Ishikawa (cell line): ENCODE results near the gene ME2.

Experiments
- CEBPB ChIP-seq: IDR thresholded peaks from 2 replicates; pipeline ENCODE4 v1.6.1; 2012
- CREB1 ChIP-seq: IDR thresholded peaks from 2 replicates; pipeline ENCODE4 v1.6.1; 2012; ENCODE audit warnings: low read depth
- EGR1 ChIP-seq: IDR thresholded peaks from 2 replicates; pipeline ENCODE4 v1.6.1; 2012
- EP300 ChIP-seq: IDR thresholded peaks from 2 replicates; pipeline ENCODE4 v1.6.1; 2012; ENCODE audit warnings: borderline replicate concordance
- FOXM1 ChIP-seq: IDR thresholded peaks from 2 replicates; pipeline ENCODE4 v1.6.1; 2012; ENCODE audit warnings: low read depth, borderline replicate concordance
- NFIC ChIP-seq: IDR thresholded peaks from 2 replicates; pipeline ENCODE4 v1.6.1; 2012
- RAD21 ChIP-seq: IDR thresholded peaks from 2 replicates; pipeline ENCODE4 v1.6.1; 2012; ENCODE audit warnings: low read depth
- TAF1 ChIP-seq: IDR thresholded peaks from 2 replicates; pipeline ENCODE4 v1.6.1; 2012; ENCODE audit warnings: low read depth, mild to moderate bottlenecking
- TCF12 ChIP-seq: IDR thresholded peaks from 2 replicates; pipeline ENCODE4 v1.6.1; 2012; ENCODE audit warnings: low read depth
- TEAD4 ChIP-seq: IDR thresholded peaks from 2 replicates; pipeline ENCODE4 v1.6.1; 2012
- YY1 ChIP-seq: IDR thresholded peaks from 2 replicates; pipeline ENCODE4 v1.6.1; 2012; ENCODE audit warnings: low read depth
- ZBTB7A ChIP-seq: IDR thresholded peaks from 2 replicates; pipeline ENCODE4 v1.6.1; 2012; ENCODE audit warnings: low read depth
- TF ChIP-seq, protein P1 (sequence below): IDR thresholded peaks from 2 replicates; pipeline ENCODE4 v1.6.1; 2012
- TF ChIP-seq, protein P2 (sequence below): IDR thresholded peaks from 2 replicates; pipeline ENCODE4 v1.6.1; 2012
- TF ChIP-seq, protein P3 (sequence below): IDR thresholded peaks from 2 replicates; pipeline ENCODE4 v1.6.1; 2012; ENCODE audit warnings: low read depth, mild to moderate bottlenecking

Gene ME2

DNA sequence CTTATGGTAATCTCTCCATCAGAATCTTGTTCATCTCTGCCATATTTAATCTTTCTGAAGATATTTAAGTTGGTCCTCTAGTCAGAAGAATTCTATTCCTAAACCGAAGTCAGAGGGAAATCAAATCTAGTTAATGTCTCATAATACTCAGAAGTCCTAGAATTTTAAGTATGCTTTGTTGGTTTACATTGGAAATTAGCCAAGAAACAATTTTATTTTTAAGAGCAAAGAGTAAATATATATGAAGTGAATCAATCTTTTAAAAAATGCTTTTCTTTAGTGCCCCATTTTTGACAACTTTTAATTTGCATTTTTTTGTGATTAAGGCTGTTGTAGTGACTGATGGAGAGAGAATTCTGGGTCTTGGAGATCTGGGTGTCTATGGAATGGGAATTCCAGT, 38.1 kb downstream of the ME2 start:
- TF ChIP-seq NFIC (no peak), RAD21 (no peak), TCF12 (no peak), ZBTB7A (no peak), TEAD4 (no peak), CEBPB (no peak), YY1 (no peak), TAF1 (no peak), EGR1 (no peak), FOXM1 (no peak), EP300 (no peak), CREB1 (no peak)
- TF ChIP-seq, protein P1, sequence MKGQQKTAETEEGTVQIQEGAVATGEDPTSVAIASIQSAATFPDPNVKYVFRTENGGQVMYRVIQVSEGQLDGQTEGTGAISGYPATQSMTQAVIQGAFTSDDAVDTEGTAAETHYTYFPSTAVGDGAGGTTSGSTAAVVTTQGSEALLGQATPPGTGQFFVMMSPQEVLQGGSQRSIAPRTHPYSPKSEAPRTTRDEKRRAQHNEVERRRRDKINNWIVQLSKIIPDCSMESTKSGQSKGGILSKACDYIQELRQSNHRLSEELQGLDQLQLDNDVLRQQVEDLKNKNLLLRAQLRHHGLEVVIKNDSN: no peak
- TF ChIP-seq, protein P2, sequence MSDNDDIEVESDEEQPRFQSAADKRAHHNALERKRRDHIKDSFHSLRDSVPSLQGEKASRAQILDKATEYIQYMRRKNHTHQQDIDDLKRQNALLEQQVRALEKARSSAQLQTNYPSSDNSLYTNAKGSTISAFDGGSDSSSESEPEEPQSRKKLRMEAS: no peak
- TF ChIP-seq, protein P3, sequence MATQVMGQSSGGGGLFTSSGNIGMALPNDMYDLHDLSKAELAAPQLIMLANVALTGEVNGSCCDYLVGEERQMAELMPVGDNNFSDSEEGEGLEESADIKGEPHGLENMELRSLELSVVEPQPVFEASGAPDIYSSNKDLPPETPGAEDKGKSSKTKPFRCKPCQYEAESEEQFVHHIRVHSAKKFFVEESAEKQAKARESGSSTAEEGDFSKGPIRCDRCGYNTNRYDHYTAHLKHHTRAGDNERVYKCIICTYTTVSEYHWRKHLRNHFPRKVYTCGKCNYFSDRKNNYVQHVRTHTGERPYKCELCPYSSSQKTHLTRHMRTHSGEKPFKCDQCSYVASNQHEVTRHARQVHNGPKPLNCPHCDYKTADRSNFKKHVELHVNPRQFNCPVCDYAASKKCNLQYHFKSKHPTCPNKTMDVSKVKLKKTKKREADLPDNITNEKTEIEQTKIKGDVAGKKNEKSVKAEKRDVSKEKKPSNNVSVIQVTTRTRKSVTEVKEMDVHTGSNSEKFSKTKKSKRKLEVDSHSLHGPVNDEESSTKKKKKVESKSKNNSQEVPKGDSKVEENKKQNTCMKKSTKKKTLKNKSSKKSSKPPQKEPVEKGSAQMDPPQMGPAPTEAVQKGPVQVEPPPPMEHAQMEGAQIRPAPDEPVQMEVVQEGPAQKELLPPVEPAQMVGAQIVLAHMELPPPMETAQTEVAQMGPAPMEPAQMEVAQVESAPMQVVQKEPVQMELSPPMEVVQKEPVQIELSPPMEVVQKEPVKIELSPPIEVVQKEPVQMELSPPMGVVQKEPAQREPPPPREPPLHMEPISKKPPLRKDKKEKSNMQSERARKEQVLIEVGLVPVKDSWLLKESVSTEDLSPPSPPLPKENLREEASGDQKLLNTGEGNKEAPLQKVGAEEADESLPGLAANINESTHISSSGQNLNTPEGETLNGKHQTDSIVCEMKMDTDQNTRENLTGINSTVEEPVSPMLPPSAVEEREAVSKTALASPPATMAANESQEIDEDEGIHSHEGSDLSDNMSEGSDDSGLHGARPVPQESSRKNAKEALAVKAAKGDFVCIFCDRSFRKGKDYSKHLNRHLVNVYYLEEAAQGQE: no peak

DNA sequence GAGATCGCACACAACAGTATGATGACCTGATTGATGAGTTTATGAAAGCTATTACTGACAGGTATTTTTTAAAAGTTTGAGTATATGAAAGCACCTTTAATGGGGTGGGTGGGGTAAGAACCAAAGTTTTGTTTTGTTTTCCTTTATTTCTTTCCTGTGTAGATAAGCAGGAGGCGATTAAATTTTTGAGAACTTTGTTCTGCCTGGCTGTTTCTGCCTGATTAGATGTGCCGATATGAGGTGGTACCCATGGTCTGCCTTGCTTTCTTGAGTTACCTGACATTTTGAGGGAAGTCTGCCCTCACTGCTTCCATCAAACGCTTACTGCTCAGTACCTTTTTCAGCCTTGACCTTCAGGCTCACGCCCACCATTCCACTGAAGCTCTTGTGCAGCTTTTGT, 39.2 kb downstream of the ME2 start:
- no peak for TF ChIP-seq ZBTB7A
- TF ChIP-seq CREB1: no peak
- no peak for TF ChIP-seq TEAD4
- no peak for TF ChIP-seq NFIC

GRCh38 chr18:50924372-50924771, 45.5 kb downstream of the ME2 start:
- no peak for TF ChIP-seq CEBPB
- TF ChIP-seq NFIC: no peak
- no peak for TF ChIP-seq CREB1
- TF ChIP-seq YY1: no peak
- TF ChIP-seq, protein P3: no peak
- TF ChIP-seq TCF12: no peak
- TF ChIP-seq ZBTB7A: no peak
- TF ChIP-seq, protein P2: no peak
- TF ChIP-seq, protein P1: no peak
- TF ChIP-seq EGR1: no peak
- TF ChIP-seq TAF1: no peak
- TF ChIP-seq TEAD4: no peak
- no peak for TF ChIP-seq EP300
- no peak for TF ChIP-seq RAD21
- no peak for TF ChIP-seq FOXM1

GRCh38 chr18:50926521-50926920, 47.6 kb downstream of the ME2 start:
- TF ChIP-seq EP300: no peak
- TF ChIP-seq CREB1: no peak
- TF ChIP-seq FOXM1: no peak
- TF ChIP-seq, protein P2: no peak

GRCh38 chr18:50928551-50928950, 49.6 kb downstream of the ME2 start:
- TF ChIP-seq ZBTB7A: no peak
- no peak for TF ChIP-seq TCF12
- TF ChIP-seq, protein P2: no peak
- TF ChIP-seq, protein P3: no peak
- no peak for TF ChIP-seq EGR1
- no peak for TF ChIP-seq CEBPB
- TF ChIP-seq, protein P1: no peak
- no peak for TF ChIP-seq FOXM1
- TF ChIP-seq EP300: no peak
- no peak for TF ChIP-seq YY1
- no peak for TF ChIP-seq NFIC
- TF ChIP-seq RAD21: no peak
